Fibroblast of lung (primary cell): Measurements from ENCODE around the gene NDUFAF2. TPM values are rescaled to one million over a fixed set of nuclear protein-coding genes. Genes with fewer than 3 reads are reported as not detected.

Experiments
- DNase-seq, 2 donors: peaks; one replicate each; pipeline versions ENCODE4 v3.0.0 to v3.0.0-alpha.2; 2010; ENCODE audit warnings: low read depth in 2 of 2
- H2AFZ ChIP-seq: 2 replicates; pipeline ENCODE4 v1.5.1; 2012; ENCODE audit warnings: low read length, control low read depth, inconsistent platforms
- H3K27ac ChIP-seq: 2 replicates; pipeline ENCODE4 v1.5.1; 2011; ENCODE audit warnings: low read length, control low read depth; ENCODE audit not compliant: insufficient read depth
- H3K27me3 ChIP-seq: 2 replicates; pipeline ENCODE4 v1.5.1; 2011; ENCODE audit warnings: mild to moderate bottlenecking, low read length; ENCODE audit not compliant: control insufficient read depth, insufficient read depth
- H3K36me3 ChIP-seq: 2 replicates; pipeline ENCODE4 v1.5.1; 2011; ENCODE audit warnings: low read length; ENCODE audit not compliant: control insufficient read depth, insufficient read depth
- H3K4me1 ChIP-seq: 2 replicates; pipeline ENCODE4 v1.5.1; 2011; ENCODE audit warnings: low read length; ENCODE audit not compliant: control insufficient read depth, insufficient read depth; ENCODE audit errors: extremely low read depth
- H3K4me2 ChIP-seq: 2 replicates; pipeline ENCODE4 v1.5.1; 2011; ENCODE audit warnings: low read length, control low read depth; ENCODE audit not compliant: insufficient read depth; ENCODE audit errors: extremely low read depth
- H3K4me3 ChIP-seq, 4 experiments: fragments of 200-600 bp in 1 of 4; sonication (generic) in 1 of 4; replicated peaks in 1 of 4; 2 replicates each; pipeline ENCODE4 v1.5.1; 2011 to 2016; ENCODE audit warnings: low read length in 4 of 4, low read depth in 3 of 4, mild to moderate bottlenecking in 3 of 4, control low read depth in 2 of 4, inconsistent platforms in 1 of 4, mixed read lengths in 1 of 4; ENCODE audit not compliant: insufficient read depth in 1 of 4; ENCODE audit errors: control extremely low read depth in 1 of 4
- H3K79me2 ChIP-seq: 2 replicates; pipeline ENCODE4 v1.5.1; 2012; ENCODE audit warnings: mild to moderate bottlenecking, low read length, inconsistent platforms; ENCODE audit not compliant: control insufficient read depth, insufficient read depth
- H3K9ac ChIP-seq: 2 replicates; pipeline ENCODE4 v1.5.1; 2011; ENCODE audit warnings: mild to moderate bottlenecking, low read length, control low read depth; ENCODE audit not compliant: insufficient read depth
- H3K9me3 ChIP-seq: 2 replicates; pipeline ENCODE4 v1.5.1; 2012; ENCODE audit warnings: low read depth, low read length; ENCODE audit not compliant: control insufficient read depth, insufficient read depth
- H4K20me1 ChIP-seq: 2 replicates; pipeline ENCODE4 v1.5.1; 2011; ENCODE audit warnings: low read length; ENCODE audit not compliant: control insufficient read depth, insufficient read depth; ENCODE audit errors: extremely low read depth
- EZH2 ChIP-seq: IDR thresholded peaks from 2 replicates; pipeline ENCODE4 v1.5.1; 2012; ENCODE audit warnings: low read length, control low read depth, mild to moderate bottlenecking; ENCODE audit errors: missing control alignments
- polyA plus RNA-seq, 2 donors: library from polyadenylated mRNA; depleted of rRNA in 1 of 2; stranded (reverse) in 1 of 2; unstranded in 1 of 2; fragments of >200 nt; gene quantifications; 2 replicates each; pipeline ENCODE4 v1.2.1, GENCODE V29; 2011 to 2012; ENCODE audit warnings: missing spikeins in 1 of 2
- total RNA-seq: library from RNA; depleted of rRNA; stranded (reverse); fragments of >200 nt; gene quantifications from 2 replicates; pipeline ENCODE4 v1.2.1, GENCODE V29; 2014
- TF ChIP-seq, protein P1 (sequence below), 2 donors: IDR thresholded peaks in 1 of 2; conservative IDR thresholded peaks in 1 of 2; 1 replicate in 1 of 2; 2 replicates in 1 of 2; pipeline ENCODE4 v1.5.1; 2011 to 2012; ENCODE audit warnings: low read length in 2 of 2, control low read depth in 1 of 2, inconsistent platforms in 1 of 2, low read depth in 1 of 2, mild to moderate bottlenecking in 1 of 2

NDUFAF2 gene
- total and polyA plus RNA-seq, 2 donors (not counting 1 experiment from before 2014, with no cell fraction given): 30.9 to 53.2 TPM

DNA sequence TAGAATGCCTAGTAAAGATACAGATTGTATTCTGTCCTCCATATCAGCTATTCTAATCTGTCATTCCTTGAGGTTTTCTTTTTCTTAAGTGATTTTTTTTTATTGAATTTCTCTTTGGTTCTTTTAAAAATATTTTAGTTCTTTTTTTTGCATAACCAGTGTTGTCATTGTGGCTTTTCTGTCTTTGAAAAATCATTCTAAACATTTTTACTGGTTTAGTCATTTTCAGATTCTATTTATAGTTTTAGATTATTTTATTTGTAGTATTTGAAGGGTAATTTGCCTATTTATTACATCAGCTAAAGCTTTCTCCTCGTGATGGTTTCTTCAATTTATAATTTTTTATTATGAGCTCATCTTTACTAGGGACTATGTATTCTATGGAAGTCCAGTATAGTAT is 78.1 kb downstream of the NDUFAF2 start:
- H3K79me2 ChIP-seq: peaks cover 4% of the 10 kb centered on the region
- H3K4me3 ChIP-seq: no peak overlapping the region
- DNase-seq: peak; percentile 72 to 78
- H3K36me3 ChIP-seq: no peaks in the 10 kb centered on the region
- H3K4me1 ChIP-seq: peaks cover 4% of the 10 kb centered on the region
- H3K4me2 ChIP-seq: no peak overlapping the region
- no peaks in the 10 kb centered on the region for H4K20me1 ChIP-seq
- H3K9ac ChIP-seq: no peak overlapping the region
- peak overlapping the region; percentile 57 for H3K27ac ChIP-seq
- TF ChIP-seq EZH2: no peak
- TF ChIP-seq, protein P1, sequence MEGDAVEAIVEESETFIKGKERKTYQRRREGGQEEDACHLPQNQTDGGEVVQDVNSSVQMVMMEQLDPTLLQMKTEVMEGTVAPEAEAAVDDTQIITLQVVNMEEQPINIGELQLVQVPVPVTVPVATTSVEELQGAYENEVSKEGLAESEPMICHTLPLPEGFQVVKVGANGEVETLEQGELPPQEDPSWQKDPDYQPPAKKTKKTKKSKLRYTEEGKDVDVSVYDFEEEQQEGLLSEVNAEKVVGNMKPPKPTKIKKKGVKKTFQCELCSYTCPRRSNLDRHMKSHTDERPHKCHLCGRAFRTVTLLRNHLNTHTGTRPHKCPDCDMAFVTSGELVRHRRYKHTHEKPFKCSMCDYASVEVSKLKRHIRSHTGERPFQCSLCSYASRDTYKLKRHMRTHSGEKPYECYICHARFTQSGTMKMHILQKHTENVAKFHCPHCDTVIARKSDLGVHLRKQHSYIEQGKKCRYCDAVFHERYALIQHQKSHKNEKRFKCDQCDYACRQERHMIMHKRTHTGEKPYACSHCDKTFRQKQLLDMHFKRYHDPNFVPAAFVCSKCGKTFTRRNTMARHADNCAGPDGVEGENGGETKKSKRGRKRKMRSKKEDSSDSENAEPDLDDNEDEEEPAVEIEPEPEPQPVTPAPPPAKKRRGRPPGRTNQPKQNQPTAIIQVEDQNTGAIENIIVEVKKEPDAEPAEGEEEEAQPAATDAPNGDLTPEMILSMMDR (conservative IDR thresholded peaks at IDR 0.05 in 1 of 2, IDR thresholded peaks at IDR 0.05 in 1 of 2; ENCODE audit: low read depth in 1 of 2, low read length in 2 of 2): no peak
- no peaks in the 10 kb centered on the region for H3K27me3 ChIP-seq
- H3K9me3 ChIP-seq: no peaks in the 10 kb centered on the region
- H2AFZ ChIP-seq: no peak overlapping the region

DNA sequence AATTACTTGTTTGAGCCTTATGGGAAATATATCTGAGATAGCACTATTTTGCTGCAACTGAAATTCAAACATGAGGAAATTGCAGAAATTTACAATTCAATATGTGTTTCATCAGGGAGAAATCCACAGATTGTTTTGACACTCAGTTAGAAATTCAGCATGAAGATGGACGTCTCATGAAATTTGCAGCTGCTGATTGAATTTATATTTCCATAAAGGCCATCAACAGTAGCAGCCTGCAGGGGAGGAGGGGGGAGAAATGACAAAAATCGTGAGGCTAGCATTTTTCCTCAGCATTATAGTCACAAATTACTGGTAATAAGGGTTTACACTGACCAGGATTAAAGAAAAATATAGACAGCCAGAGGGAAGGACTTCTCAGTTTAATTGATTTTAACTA is 81.0 kb downstream of the NDUFAF2 start:
- H3K9ac ChIP-seq: no peak overlapping the region
- H2AFZ ChIP-seq: no peak overlapping the region
- no peaks in the 10 kb centered on the region for H3K36me3 ChIP-seq
- H3K79me2 ChIP-seq: peaks cover 4% of the 10 kb centered on the region
- H3K27ac ChIP-seq: no peak overlapping the region
- no peaks in the 10 kb centered on the region for H3K9me3 ChIP-seq
- H4K20me1 ChIP-seq: no peaks in the 10 kb centered on the region
- H3K27me3 ChIP-seq: no peaks in the 10 kb centered on the region
- H3K4me2 ChIP-seq: no peak overlapping the region
- TF ChIP-seq EZH2: no peak
- TF ChIP-seq, protein P1 (conservative IDR thresholded peaks at IDR 0.05 in 1 of 2, IDR thresholded peaks at IDR 0.05 in 1 of 2; ENCODE audit: low read depth in 1 of 2, low read length in 2 of 2): no peak
- H3K4me3 ChIP-seq: no peak overlapping the region
- H3K4me1 ChIP-seq: peaks cover 9% of the 10 kb centered on the region
- DNase-seq: no peak

DNA sequence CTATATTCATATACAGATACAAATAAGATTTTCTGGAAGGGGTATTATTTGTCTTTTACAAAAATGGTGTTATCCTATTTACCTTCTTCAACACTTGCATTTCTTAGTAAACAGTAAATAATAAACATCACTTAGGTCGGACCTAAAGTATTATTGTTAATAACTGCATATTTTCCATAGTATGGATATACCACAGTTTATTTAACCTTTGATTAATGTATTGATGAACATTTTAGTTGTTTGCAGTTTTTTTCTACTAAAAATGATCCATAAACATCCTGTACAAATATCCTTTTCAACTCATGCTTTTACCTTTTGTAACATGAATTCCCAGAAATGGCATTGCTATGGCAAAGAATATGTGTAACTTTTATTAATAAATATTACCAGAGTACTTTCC is 83.4 kb downstream of the NDUFAF2 start:
- H3K27me3 ChIP-seq: no peaks in the 10 kb centered on the region
- peaks cover 9% of the 10 kb centered on the region for H3K4me1 ChIP-seq
- H3K4me3 ChIP-seq: no peak overlapping the region
- DNase-seq: no peak
- no peaks in the 10 kb centered on the region for H3K36me3 ChIP-seq
- no peak overlapping the region for H3K4me2 ChIP-seq
- no peaks in the 10 kb centered on the region for H3K9me3 ChIP-seq
- peaks cover 4% of the 10 kb centered on the region for H3K79me2 ChIP-seq
- no peak overlapping the region for H2AFZ ChIP-seq
- no peaks in the 10 kb centered on the region for H4K20me1 ChIP-seq
- TF ChIP-seq, protein P1 (conservative IDR thresholded peaks at IDR 0.05 in 1 of 2, IDR thresholded peaks at IDR 0.05 in 1 of 2; ENCODE audit: low read depth in 1 of 2, low read length in 2 of 2): no peak
- TF ChIP-seq EZH2: no peak
- no peak overlapping the region for H3K9ac ChIP-seq
- no peak overlapping the region for H3K27ac ChIP-seq
